Ammon's horn (tissue), 1 donor: ENCODE results near the gene POU3F3.

ENCODE experiments used
- DNase-seq: peaks from one replicate; pipeline ENCODE4 v3.0.0-alpha.2; 2016; ENCODE audit warnings: low spot score

The POU3F3 gene

DNA sequence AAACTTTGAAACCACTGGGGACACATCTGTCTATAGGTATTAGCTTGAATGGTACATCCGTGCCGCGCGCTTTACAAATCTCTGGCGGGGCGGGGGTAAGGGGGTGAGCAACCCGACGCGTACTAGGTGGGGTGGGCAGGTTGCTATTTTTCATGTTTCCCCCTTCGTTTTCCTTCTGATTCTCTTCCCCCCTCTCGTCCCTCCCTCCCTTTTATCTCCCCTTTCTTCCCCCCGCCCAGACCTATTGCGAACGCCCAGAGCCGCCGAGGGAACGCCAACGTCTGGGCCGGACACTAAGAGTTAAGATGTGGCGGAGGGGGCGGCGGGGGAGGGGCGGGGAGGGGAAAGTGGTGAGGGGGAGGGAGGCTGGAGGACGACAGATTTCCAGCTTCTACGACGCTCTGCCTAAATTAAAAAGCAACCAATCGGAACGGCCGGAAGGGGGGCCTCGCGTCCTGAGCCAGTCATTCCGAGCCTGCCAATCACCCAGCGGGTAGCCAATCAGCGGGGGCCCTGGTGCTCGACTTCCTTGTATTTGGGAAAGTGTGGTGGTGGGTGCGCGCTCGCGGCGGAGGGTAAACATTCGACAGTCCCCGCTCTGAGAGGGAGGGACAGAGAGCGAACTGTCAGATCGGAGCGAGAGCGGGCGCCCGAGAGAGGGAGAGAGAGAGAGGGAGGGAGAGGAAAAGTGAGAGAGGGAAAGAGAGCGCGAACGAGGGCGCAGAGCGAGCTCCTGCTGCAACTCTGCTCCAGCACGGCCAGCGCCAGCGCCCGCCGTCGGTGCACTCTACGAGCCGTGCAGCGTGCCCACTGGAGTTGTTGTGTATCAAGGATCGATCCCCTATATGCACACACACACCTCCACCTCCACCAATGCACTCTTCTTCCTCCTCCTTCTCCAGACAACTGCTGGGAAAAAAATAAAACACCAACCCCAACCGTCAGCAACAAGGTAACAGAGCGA lies at the start of gene POU3F3:
Gene POU3F3 (plus strand): TSS at position 582 of the 964 bp plus-strand sequence. CDS start 1,396 bp downstream, outside the sequence.
- DNase-seq, result peak; percentile 99

GRCh38 chr2:104804148-104804890 lies 49.6 kb upstream of the POU3F3 start:
- peak; percentile 25 for DNase-seq

DNA sequence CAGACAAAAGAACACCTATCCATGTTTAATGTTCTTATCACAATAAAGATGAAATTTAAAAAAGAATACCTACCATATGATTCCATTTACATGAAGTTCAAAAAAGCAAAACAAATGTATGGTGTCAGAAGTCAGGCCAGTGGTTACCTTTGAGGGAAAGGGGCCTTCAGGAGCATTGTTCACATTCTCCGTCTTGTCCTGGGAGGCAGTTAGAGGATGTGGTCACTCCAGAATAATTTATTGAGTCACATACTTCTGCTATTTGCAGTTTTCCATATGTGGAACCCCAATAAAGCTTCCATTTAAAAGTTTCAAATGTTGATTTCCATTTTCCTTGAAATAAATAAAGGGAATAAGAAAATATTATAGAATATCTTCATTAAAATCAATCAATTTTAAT lies 41.6 kb upstream of the POU3F3 start:
- DNase-seq, result no peak

DNA sequence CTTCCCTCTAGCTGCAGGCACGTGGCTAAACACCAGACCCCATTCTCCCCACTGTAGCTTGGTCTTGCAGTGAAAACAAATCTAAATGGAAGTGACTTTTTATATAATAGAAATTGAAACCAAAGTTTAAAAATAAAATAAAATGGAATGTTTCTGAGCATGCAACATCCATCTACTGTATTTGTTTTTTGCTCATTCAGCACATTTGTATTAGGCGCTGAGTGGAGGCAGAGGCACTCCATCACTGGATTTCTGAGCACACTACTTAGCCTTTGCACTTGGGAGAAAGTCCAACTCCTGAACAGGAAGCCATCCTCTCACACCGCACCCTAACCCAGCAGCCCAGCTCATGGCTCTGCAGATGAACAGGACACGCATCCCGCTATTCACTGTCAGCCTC lies 37.8 kb upstream of the POU3F3 start:
- DNase-seq, result no peak

DNA sequence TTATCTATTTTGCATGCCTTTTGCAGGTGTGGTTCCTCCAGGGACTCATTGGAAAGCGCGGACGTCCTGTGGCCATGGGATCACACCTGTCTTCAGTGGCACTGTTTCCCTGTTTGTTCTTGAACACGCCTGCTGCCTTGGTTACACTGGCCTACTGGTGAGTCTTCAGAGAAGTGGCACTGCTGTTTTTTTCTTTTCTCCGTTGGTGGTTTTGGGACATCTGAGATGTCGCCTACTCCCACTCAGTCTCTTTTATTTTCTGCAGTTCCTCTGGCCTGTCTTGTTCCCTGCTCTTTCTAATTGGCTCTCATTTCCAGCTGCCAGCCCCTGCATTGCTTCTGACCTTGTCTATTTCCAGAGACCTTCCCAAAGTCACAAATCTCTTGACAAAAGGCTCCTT lies 35.7 kb upstream of the POU3F3 start:
- no peak for DNase-seq

DNA sequence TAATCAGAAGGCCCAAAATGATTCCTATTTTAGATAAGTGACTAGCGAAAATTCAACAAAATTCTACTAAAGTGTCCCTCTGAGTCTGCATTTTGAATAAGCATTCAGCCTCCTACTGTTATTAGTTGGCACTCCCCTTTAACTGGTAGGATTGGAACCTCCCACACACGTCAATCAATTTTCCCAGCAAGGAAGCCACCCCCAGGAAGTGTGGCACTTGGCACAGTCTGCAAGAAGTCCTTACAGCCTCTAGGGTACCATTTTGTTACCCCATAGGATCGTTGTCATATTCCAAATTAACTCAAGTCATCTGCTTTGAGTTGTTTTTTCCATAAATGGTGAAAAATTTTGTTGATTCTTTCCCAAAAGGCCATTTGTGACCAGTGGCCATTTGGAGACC lies 33.8 kb upstream of the POU3F3 start:
- no peak for DNase-seq

GRCh38 chr2:104825124-104825865 lies 28.6 kb upstream of the POU3F3 start:
- DNase-seq, result no peak

GRCh38 chr2:104826016-104826415 lies 27.9 kb upstream of the POU3F3 start:
- no peak for DNase-seq

DNA sequence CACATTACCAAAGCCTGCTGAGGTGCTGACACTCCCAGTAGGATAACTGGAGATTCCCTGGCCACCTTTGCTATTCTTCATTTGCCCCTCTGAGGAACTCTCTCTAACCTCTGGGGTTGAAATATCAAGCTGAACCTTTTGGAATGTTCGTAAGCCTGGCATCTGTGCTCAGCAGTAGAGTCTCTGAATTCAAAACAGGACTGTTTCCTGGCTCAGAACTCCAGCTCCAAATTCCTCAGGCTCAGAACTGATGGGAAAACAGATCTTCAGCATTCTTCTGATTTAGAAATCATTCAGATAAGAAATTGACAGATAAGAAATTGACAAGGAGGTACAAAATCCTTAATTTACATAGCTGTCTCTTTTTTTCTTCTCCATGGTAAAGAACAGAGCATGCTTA lies 22.2 kb upstream of the POU3F3 start:
- peak; percentile 8 for DNase-seq

GRCh38 chr2:104834431-104835153 lies 19.3 kb upstream of the POU3F3 start:
- peak; percentile 88 for DNase-seq

- DNase-seq, result peak; percentile 63
Measured at GRCh38 chr2:104836265-104836664, 17.6 kb upstream of the POU3F3 start.

DNA sequence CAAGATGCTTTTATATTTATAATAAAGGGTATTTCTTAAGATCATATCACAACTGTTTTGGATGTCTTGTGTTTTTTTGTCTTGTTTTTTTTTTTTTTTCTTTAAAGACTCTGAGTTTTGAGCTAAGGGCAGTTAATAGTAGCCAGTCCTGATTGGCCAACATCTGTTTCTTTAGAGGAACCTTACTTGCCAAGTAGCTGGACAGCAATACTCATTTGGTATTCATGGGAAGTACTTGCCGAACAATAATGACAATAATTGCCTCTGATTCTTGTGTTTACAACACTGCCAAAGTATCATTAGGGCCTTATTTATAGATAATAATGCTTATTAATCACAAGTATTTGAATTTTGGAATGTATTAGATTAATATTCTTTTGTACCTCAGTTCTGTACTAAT lies 17.1 kb upstream of the POU3F3 start:
- peak; percentile 20 for DNase-seq

- no peak for DNase-seq
Measured at GRCh38 chr2:104840156-104840555, 13.8 kb upstream of the POU3F3 start.

- no peak for DNase-seq
Measured at GRCh38 chr2:104840893-104841585, 12.9 kb upstream of the POU3F3 start.

- DNase-seq, result no peak
Measured at GRCh38 chr2:104841744-104842143, 12.2 kb upstream of the POU3F3 start.

GRCh38 chr2:104844807-104845551 lies 8.9 kb upstream of the POU3F3 start:
- peak; percentile 75 for DNase-seq

- DNase-seq, result peak; percentile 24
Measured at GRCh38 chr2:104845552-104845931, 8.4 kb upstream of the POU3F3 start.

- DNase-seq, result peak; percentile 60
Measured at GRCh38 chr2:104845946-104846785, 7.7 kb upstream of the POU3F3 start.
